ENCODE data around the gene ATF7IP2. TPM values are rescaled to one million over a fixed set of nuclear protein-coding genes. Genes with fewer than 3 reads are reported as not detected.
A peak's percentile ranks its signal among the peaks of the same experiment; 100 is the strongest.

The ATF7IP2 gene
- total RNA-seq, 1 donor from 2014 or later, result 8.6 TPM

DNA sequence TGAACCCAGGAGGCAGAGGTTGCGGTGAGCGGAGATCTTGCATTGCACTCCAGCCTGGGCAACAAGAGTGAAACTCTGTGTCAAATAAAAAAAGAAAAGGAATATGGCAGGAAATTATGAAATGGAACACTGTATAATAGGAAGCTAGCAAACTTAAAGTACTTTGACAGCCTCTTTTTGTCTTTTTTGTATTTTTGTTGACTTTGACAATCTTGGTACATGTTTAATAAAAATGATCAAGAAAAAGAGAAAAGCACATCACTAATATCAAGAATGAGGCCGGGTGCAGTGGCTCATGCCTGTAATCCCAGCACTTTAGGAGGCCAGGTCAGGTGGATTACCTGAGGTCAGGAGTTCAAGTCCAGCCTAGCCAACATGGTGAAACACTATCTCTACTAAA is 5.5 kb downstream of the ATF7IP2 start:
- Histone ChIP-seq H2AFZ (ENCODE audit: low read depth, low read length) (no peak overlapping the region), H3K27ac (ENCODE audit: low read depth, low read length) (no peak overlapping the region), H3K4me3 (ENCODE audit: insufficient read depth, low read depth, low read length) (no peak overlapping the region), H4K20me1 (ENCODE audit: insufficient read depth, low read length) (peaks cover 3% of the 10 kb centered on the region), H3K79me2 (ENCODE audit: insufficient read depth, low read length) (peaks cover 15% of the 10 kb centered on the region), H3K4me1 (ENCODE audit: insufficient read depth, low read length) (peaks cover 4% of the 10 kb centered on the region), H3K27me3 (ENCODE audit: insufficient read depth, low read length) (no peaks in the 10 kb centered on the region), H3K9ac (ENCODE audit: low read length) (no peak overlapping the region), H3K36me3 (ENCODE audit: insufficient read depth, low read length) (no peaks in the 10 kb centered on the region), H3K9me3 (ENCODE audit: insufficient read depth, low read depth, low read length) (no peaks in the 10 kb centered on the region), H3K4me2 (ENCODE audit: low read length) (no peak overlapping the region)
- Mint-ChIP-seq H3K36me3 (ENCODE audit: low read depth, unreplicated experiment) (peaks cover 2% of the 10 kb centered on the region), H3K27me3 (ENCODE audit: low read depth, unreplicated experiment) (no peaks in the 10 kb centered on the region), H3K9me3 (ENCODE audit: unreplicated experiment) (no peaks in the 10 kb centered on the region), H3K27ac (ENCODE audit: unreplicated experiment) (no peak overlapping the region), H3K4me1 (ENCODE audit: low read depth, unreplicated experiment) (peaks cover 6% of the 10 kb centered on the region), H3K4me3 (ENCODE audit: unreplicated experiment) (no peak overlapping the region)
- DNase-seq (ENCODE audit: low read depth) (no peak), FAIRE-seq (no peak)
- TF ChIP-seq EZH2 (IDR thresholded peaks at IDR 0.05; ENCODE audit: insufficient read depth, low read length), result no peak
- TF ChIP-seq, protein P1, sequence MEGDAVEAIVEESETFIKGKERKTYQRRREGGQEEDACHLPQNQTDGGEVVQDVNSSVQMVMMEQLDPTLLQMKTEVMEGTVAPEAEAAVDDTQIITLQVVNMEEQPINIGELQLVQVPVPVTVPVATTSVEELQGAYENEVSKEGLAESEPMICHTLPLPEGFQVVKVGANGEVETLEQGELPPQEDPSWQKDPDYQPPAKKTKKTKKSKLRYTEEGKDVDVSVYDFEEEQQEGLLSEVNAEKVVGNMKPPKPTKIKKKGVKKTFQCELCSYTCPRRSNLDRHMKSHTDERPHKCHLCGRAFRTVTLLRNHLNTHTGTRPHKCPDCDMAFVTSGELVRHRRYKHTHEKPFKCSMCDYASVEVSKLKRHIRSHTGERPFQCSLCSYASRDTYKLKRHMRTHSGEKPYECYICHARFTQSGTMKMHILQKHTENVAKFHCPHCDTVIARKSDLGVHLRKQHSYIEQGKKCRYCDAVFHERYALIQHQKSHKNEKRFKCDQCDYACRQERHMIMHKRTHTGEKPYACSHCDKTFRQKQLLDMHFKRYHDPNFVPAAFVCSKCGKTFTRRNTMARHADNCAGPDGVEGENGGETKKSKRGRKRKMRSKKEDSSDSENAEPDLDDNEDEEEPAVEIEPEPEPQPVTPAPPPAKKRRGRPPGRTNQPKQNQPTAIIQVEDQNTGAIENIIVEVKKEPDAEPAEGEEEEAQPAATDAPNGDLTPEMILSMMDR (IDR thresholded peaks at IDR 0.05; ENCODE audit: insufficient read depth, low read depth, low read length), result no peak

DNA sequence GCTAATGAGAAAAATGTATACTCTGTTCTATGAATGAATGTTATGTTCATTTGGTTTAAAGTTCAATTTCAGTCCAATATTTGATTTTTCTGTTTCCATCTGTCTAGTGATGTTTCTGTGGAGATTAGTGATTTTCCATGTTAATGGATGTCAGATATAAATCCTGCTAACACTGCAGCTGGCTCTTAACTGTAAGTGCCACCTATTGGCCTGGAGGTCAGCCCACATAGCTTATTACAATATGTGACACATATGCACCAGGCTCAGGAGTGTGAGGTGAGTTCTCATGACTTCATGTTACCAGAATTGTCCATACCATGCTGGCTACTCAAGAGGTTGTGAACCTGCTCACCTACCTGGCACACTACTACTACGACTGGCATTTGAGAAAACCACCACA is 17.1 kb downstream of the ATF7IP2 start:
- H3K79me2 ChIP-seq (ENCODE audit: insufficient read depth, low read length), result peaks cover 5% of the 10 kb centered on the region
- H4K20me1 ChIP-seq (ENCODE audit: insufficient read depth, low read length), result no peaks in the 10 kb centered on the region
- TF ChIP-seq EZH2 (IDR thresholded peaks at IDR 0.05; ENCODE audit: insufficient read depth, low read length), result no peak
- TF ChIP-seq, protein P1 (IDR thresholded peaks at IDR 0.05; ENCODE audit: insufficient read depth, low read depth, low read length), result no peak
- no peak overlapping the region for H3K27ac ChIP-seq (ENCODE audit: low read depth, low read length)
- H3K4me3 ChIP-seq (ENCODE audit: insufficient read depth, low read depth, low read length), result no peak overlapping the region
- Mint-ChIP-seq H3K4me3 (ENCODE audit: unreplicated experiment) (no peak overlapping the region), H3K9me3 (ENCODE audit: unreplicated experiment) (peaks cover under 1% of the 10 kb centered on the region), H3K27ac (ENCODE audit: unreplicated experiment) (no peak overlapping the region), H3K36me3 (ENCODE audit: low read depth, unreplicated experiment) (peaks cover 13% of the 10 kb centered on the region), H3K27me3 (ENCODE audit: low read depth, unreplicated experiment) (no peaks in the 10 kb centered on the region), H3K4me1 (ENCODE audit: low read depth, unreplicated experiment) (peaks cover 3% of the 10 kb centered on the region)
- H2AFZ ChIP-seq (ENCODE audit: low read depth, low read length), result no peak overlapping the region
- H3K4me1 ChIP-seq (ENCODE audit: insufficient read depth, low read length), result no peaks in the 10 kb centered on the region
- DNase-seq (ENCODE audit: low read depth), result no peak
- H3K27me3 ChIP-seq (ENCODE audit: insufficient read depth, low read length), result no peaks in the 10 kb centered on the region
- H3K9me3 ChIP-seq (ENCODE audit: insufficient read depth, low read depth, low read length), result no peaks in the 10 kb centered on the region
- FAIRE-seq, result no peak
- no peaks in the 10 kb centered on the region for H3K36me3 ChIP-seq (ENCODE audit: insufficient read depth, low read length)
- no peak overlapping the region for H3K4me2 ChIP-seq (ENCODE audit: low read length)
- no peak overlapping the region for H3K9ac ChIP-seq (ENCODE audit: low read length)

DNA sequence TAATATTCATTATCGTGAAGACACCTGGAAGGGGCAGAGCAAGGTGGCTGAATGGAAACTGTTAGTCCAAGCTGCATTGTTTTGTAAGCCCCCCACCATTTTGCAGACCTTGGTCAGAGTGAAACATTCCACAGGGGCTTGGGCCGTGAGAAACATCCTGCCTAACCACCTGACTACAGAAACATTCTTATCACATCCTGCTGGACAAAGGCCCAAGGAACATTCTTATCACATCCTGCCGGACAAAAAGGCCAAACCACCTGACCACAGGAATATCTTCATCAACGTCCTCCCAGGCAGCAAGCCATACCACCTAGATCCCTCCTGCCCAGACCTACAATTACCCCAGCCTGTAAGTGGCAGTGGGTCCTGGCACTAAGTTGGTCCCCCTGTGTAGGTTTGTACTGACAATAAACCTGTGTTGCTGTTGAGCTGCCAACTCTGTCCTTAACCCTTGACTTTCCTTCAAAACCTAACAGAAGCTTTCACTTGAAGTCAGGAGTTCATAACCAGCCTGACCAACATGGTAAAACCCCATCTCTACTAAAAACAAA is 19.6 kb downstream of the ATF7IP2 start:
- H3K36me3 ChIP-seq (ENCODE audit: insufficient read depth, low read length), result no peaks in the 10 kb centered on the region

More for the DNA sequence above, 19.6 kb downstream of the ATF7IP2 start:
- peaks cover 18% of the 10 kb centered on the region for H3K9me3 Mint-ChIP-seq (ENCODE audit: unreplicated experiment)
- FAIRE-seq (no peak), DNase-seq (ENCODE audit: low read depth) (peak; percentile 88)
- Histone ChIP-seq H2AFZ (ENCODE audit: low read depth, low read length) (no peak overlapping the region), H3K27me3 (ENCODE audit: insufficient read depth, low read length) (no peaks in the 10 kb centered on the region), H3K4me1 (ENCODE audit: insufficient read depth, low read length) (no peaks in the 10 kb centered on the region), H3K79me2 (ENCODE audit: insufficient read depth, low read length) (peaks cover 4% of the 10 kb centered on the region), H3K27ac (ENCODE audit: low read depth, low read length) (no peak overlapping the region), H3K9me3 (ENCODE audit: insufficient read depth, low read depth, low read length) (peaks cover 10% of the 10 kb centered on the region), H3K9ac (ENCODE audit: low read length) (no peak overlapping the region), H3K4me2 (ENCODE audit: low read length) (no peak overlapping the region), H4K20me1 (ENCODE audit: insufficient read depth, low read length) (no peaks in the 10 kb centered on the region), H3K4me3 (ENCODE audit: insufficient read depth, low read depth, low read length) (no peak overlapping the region)
- H3K27ac Mint-ChIP-seq (ENCODE audit: unreplicated experiment), result no peak overlapping the region
- H3K4me1 Mint-ChIP-seq (ENCODE audit: low read depth, unreplicated experiment), result peaks cover 3% of the 10 kb centered on the region
- H3K27me3 Mint-ChIP-seq (ENCODE audit: low read depth, unreplicated experiment), result no peaks in the 10 kb centered on the region
- H3K4me3 Mint-ChIP-seq (ENCODE audit: unreplicated experiment), result no peak overlapping the region
- peaks cover 19% of the 10 kb centered on the region for H3K36me3 Mint-ChIP-seq (ENCODE audit: low read depth, unreplicated experiment)
- TF ChIP-seq, protein P1 (IDR thresholded peaks at IDR 0.05; ENCODE audit: insufficient read depth, low read depth, low read length), result no peak
- TF ChIP-seq EZH2 (IDR thresholded peaks at IDR 0.05; ENCODE audit: insufficient read depth, low read length), result no peak
